Tibial nerve (tissue), 4 donors: Measurements from ENCODE around the gene MKKS. TPM values are rescaled to one million over a fixed set of nuclear protein-coding genes. Genes with fewer than 3 reads are reported as not detected.
"Not testable (repeated sequence)": the region's sequence is repeated elsewhere in the genome, so short reads cannot be mapped to it uniquely, and the experiment has no call there.

Source experiments
- DNase-seq, 2 donors: peaks; one replicate each; pipeline ENCODE4 v3.0.0-alpha.2; 2019; ENCODE audit warnings: low spot score in 2 of 2
- H3K27ac ChIP-seq, 4 donors: fragments of 200-600 bp; sonication (generic) in 3 of 4; one replicate each; pipeline ENCODE4 v1.5.1; 2017 to 2019; ENCODE audit warnings: mild to moderate bottlenecking in 1 of 4
- H3K27me3 ChIP-seq, 2 donors: fragments of 200-600 bp; sonication (generic) in 1 of 2; one replicate each; pipeline versions ENCODE4 v1.5.1 to v1.6.0; 2017 to 2019
- H3K36me3 ChIP-seq, 3 donors: fragments of 200-600 bp; sonication (generic); one replicate each; pipeline ENCODE4 v1.5.1; 2018 to 2019
- H3K4me1 ChIP-seq, 4 donors: fragments of 200-600 bp; sonication (generic) in 3 of 4; one replicate each; pipeline ENCODE4 v1.5.1; 2017 to 2019
- H3K4me3 ChIP-seq, 4 donors: fragments of 200-600 bp; sonication (generic) in 3 of 4; one replicate each; pipeline ENCODE4 v1.5.1; 2017 to 2019; ENCODE audit warnings: mild to moderate bottlenecking in 1 of 4, moderate library complexity in 1 of 4
- H3K9me3 ChIP-seq, 4 donors: fragments of 200-600 bp; sonication (generic) in 3 of 4; one replicate each; pipeline ENCODE4 v1.5.1; 2017 to 2019
- EP300 ChIP-seq, 2 donors: sonication (generic); formaldehyde crosslinking; IDR thresholded peaks; one replicate each; pipeline ENCODE4 v1.6.1; 2017; ENCODE audit warnings: antibody characterized with exemption in 2 of 2, mild to moderate bottlenecking in 1 of 2
- POLR2A ChIP-seq, 2 donors: fragments of 450-650 bp; IDR thresholded peaks; one replicate each; pipeline ENCODE4 v1.6.1; 2017; ENCODE audit warnings: antibody characterized with exemption in 2 of 2, mild to moderate bottlenecking in 2 of 2, moderate library complexity in 2 of 2
- whole genome bisulfite sequencing, 2 donors: methylation state at CpG; one replicate each; pipeline ENCODE4 v1.1.5; 2018; 5-methylcytosine and 5-hydroxymethylcytosine counted together
- total RNA-seq, 4 donors: library from RNA; depleted of rRNA; stranded (reverse); fragments of >200 nt; gene quantifications; one replicate each; pipeline ENCODE4 v1.1.0, GENCODE V29; 2016
- TF ChIP-seq, protein P1 (sequence below), 5 experiments: fragments of 200-600 bp in 3 of 5; fragments of 450-650 bp in 2 of 5; sonication (generic) in 3 of 5; IDR thresholded peaks; one replicate each; pipeline ENCODE4 v1.5.1; 2016 to 2019; ENCODE audit warnings: antibody characterized with exemption in 5 of 5, mild to moderate bottlenecking in 3 of 5, moderate library complexity in 2 of 5

The MKKS gene
- total RNA-seq, 4 donors from 2014 or later = 12.9 to 16.6 (median 16.0) TPM

DNA sequence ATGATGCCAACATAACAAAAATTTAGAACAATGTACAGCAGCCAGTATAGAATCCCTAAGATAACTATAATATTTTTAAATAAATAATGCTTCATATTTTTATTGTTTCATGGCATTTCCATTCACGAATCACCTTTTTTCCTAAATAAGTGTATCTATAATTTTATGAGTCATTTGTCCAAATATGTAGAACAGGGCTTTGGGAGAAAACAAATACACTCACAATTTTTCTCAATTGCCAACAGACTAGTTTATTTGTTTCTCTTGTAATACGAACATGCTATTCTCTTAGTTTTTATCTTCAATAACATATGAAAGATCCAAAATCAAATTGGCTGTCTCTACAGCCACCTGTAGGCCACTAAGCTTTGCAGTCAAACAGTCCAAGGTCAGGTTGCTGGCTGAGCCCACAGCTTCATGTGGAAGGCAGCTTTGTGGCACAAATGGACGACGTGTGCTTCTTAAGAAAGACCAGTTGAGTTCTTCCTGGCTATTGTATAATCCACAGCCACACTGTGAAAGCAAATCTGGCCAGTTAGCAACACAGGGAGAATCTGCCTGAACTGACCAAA, 29.0 kb downstream of the MKKS start:
- peaks cover 0 to 21% (median 0%) of the 10 kb centered on the region in 3 donors for H3K36me3 ChIP-seq
- no peaks in the 10 kb centered on the region for H3K9me3 ChIP-seq
- H3K4me3 ChIP-seq = no peak overlapping the region
- WGBS, 2 donors = 60 to 83% methylated on average over 4 of the region's 4 CpGs
- H3K27ac ChIP-seq = no peak overlapping the region
- no peaks in the 10 kb centered on the region for H3K4me1 ChIP-seq
- H3K27me3 ChIP-seq = no peaks in the 10 kb centered on the region
- no peak for TF ChIP-seq EP300 (IDR thresholded peaks at IDR 0.05)
- TF ChIP-seq, protein P1, sequence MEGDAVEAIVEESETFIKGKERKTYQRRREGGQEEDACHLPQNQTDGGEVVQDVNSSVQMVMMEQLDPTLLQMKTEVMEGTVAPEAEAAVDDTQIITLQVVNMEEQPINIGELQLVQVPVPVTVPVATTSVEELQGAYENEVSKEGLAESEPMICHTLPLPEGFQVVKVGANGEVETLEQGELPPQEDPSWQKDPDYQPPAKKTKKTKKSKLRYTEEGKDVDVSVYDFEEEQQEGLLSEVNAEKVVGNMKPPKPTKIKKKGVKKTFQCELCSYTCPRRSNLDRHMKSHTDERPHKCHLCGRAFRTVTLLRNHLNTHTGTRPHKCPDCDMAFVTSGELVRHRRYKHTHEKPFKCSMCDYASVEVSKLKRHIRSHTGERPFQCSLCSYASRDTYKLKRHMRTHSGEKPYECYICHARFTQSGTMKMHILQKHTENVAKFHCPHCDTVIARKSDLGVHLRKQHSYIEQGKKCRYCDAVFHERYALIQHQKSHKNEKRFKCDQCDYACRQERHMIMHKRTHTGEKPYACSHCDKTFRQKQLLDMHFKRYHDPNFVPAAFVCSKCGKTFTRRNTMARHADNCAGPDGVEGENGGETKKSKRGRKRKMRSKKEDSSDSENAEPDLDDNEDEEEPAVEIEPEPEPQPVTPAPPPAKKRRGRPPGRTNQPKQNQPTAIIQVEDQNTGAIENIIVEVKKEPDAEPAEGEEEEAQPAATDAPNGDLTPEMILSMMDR (IDR thresholded peaks at IDR 0.05) = no peak
- TF ChIP-seq POLR2A (IDR thresholded peaks at IDR 0.05) = no peak
- DNase-seq = no peak

DNA sequence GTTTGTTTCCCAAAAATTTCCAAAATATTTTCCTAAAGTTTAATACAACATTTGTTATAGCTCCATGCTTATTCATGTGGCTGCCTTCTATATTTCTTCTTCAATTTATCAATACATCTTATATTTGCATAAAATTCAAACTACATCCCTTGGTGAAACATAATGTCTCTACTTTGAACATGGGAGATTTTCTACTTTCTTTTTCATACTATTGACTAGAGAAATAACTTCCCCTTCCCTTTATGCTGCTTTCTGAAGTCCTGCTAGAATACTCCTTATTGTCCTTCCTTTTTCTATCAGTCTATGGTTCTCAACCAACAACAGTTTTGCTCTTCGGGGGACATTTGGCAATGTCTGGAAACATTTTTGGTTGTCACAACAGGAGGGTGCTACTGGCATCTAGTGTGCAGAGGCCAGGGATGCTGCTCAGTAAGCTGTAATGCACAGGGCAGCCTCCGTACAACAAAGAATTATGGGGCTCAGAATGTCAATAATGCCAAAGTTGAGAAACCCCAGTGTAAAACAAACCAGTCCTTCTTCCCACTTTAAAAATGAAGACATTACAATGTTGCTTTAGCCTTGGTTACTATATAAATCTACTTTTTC, 29.9 kb downstream of the MKKS start:
- Histone ChIP-seq H3K4me3 (no peak overlapping the region), H3K27me3 (no peaks in the 10 kb centered on the region), H3K27ac (no peak overlapping the region), H3K9me3 (no peaks in the 10 kb centered on the region), H3K4me1 (no peaks in the 10 kb centered on the region), H3K36me3 (peaks cover 0 to 21% (median 0%) of the 10 kb centered on the region in 3 donors)
- DNase-seq = no peak
- 56% methylated on average over 2 of the region's 2 CpGs for WGBS, 2 donors
- TF ChIP-seq EP300 (IDR thresholded peaks at IDR 0.05) (no peak), POLR2A (IDR thresholded peaks at IDR 0.05) (no peak)
- TF ChIP-seq, protein P1 (IDR thresholded peaks at IDR 0.05) = no peak

DNA sequence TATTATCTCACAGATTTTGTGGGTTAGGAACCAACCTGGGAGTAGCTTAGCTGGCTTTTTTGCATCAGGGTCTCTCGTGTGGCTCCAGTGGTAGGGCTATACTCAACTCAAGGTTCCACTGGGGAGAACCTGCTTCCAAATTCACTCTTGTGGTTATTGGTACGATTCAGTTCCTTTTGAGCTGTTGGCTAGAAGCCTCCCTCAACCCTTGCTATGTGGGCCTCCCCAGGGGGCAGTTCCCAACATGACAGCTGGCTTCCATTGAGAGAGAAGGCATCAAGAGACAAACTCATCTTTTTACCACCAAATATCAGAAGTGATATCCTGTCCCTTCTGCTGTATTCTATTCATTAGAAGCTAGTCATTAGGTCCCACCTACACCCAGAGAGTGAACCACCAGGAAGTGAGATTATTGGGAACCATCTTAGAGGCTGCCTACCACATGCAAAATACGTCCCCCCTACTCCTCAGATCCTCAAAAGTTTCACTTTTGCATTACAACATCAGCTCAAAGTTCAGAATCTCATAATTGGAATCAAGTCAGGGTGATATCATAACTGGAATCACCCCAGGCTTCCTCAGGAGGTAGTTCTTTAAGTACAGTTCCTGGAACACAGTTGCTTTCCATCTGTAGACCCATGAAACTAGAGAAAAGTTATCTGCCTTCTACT, 30.9 kb downstream of the MKKS start:
- peaks cover 0 to 21% (median 0%) of the 10 kb centered on the region in 3 donors for H3K36me3 ChIP-seq
- no peak overlapping the region for H3K27ac ChIP-seq
- no peak overlapping the region for H3K4me3 ChIP-seq
- H3K27me3 ChIP-seq = no peaks in the 10 kb centered on the region
- no peak for DNase-seq
- H3K9me3 ChIP-seq = no peaks in the 10 kb centered on the region
- H3K4me1 ChIP-seq = no peaks in the 10 kb centered on the region
- 74 to 82% methylated on average over 3 of the region's 3 CpGs for WGBS, 2 donors
- TF ChIP-seq POLR2A (IDR thresholded peaks at IDR 0.05) = no peak
- no peak for TF ChIP-seq EP300 (IDR thresholded peaks at IDR 0.05)
- TF ChIP-seq, protein P1 (IDR thresholded peaks at IDR 0.05) = no peak

DNA sequence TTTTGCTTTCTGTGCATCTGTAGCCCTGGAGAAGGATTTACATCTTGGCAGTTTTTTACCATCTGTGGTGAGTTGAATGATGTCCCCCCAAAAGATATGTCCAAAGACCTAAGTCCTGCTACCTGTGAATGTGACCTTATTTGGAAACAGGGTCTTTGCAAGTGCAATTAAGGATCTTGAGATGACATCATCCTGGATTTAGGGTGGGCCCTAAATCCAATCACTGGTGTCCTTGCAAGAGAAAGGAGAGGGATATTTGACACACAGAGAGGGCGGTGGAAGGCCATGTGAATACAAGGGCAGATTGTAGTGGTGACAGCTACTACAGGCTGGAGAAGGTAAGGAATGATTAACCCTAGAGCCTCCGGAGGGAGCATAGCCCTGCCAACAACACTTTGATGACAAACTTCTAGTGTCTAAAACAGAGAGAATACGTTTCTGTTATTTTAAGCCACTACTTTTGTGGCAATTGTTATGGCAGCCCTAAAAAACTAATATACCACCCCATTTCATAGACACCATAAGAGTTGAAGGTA, 35.1 kb downstream of the MKKS start:
- H3K9me3 ChIP-seq = no peaks in the 10 kb centered on the region
- H3K4me3 ChIP-seq = no peak overlapping the region
- H3K27ac ChIP-seq = no peak overlapping the region
- H3K27me3 ChIP-seq = no peaks in the 10 kb centered on the region
- no peaks in the 10 kb centered on the region for H3K4me1 ChIP-seq
- DNase-seq = no peak
- TF ChIP-seq EP300 (IDR thresholded peaks at IDR 0.05) = no peak
- no peak for TF ChIP-seq POLR2A (IDR thresholded peaks at IDR 0.05)
- TF ChIP-seq, protein P1 (IDR thresholded peaks at IDR 0.05) = no peak
- WGBS, 2 donors = 67 to 71% methylated on average over 3 of the region's 3 CpGs
- no peaks in the 10 kb centered on the region for H3K36me3 ChIP-seq

DNA sequence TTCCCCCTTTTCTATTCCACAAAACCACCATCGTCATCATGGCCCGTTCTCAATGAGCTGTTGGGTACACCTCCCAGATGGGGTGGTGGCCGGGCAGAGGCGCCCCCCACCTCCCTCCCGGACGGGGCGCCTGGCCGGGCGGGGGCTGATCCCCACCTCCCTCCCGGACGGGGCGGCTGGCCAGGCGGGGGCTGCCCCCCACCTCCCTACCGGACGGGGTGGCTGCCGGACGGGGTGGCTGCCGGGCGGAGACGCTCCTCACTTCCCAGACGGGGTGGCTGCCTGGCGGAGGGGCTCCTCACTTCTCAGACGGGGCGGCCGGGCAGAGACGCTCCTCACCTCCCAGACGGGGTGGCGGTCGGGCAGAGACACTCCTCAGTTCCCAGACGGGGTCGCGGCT, 39.3 kb downstream of the MKKS start:
- WGBS, 2 donors = 96% methylated on average over 20 of the region's 32 CpGs; no CpG with 5 or more reads in 1 of the 2 donors
- not testable (repeated sequence) for H3K4me1 ChIP-seq, H3K27ac ChIP-seq, H3K9me3 ChIP-seq, H3K27me3 ChIP-seq, H3K36me3 ChIP-seq, DNase-seq, H3K4me3 ChIP-seq
